ENCODE measurements around the gene DOCK1.

The DOCK1 gene

GRCh38 chr10:126977216-126977615, 72.0 kb downstream of the DOCK1 start:
- Histone ChIP-seq H3K27ac (no peak overlapping the region), H3K9ac (no peak overlapping the region), H2AFZ (ENCODE audit: low read depth) (no peak overlapping the region), H4K20me1 (ENCODE audit: insufficient read depth) (no peaks in the 10 kb centered on the region), H3K36me3 (ENCODE audit: insufficient read depth) (no peaks in the 10 kb centered on the region), H3K4me3 (IDR thresholded peaks at IDR 0.05; ENCODE audit: insufficient read depth, low read depth, low read length) (no peak overlapping the region), H3K79me2 (ENCODE audit: insufficient read depth, low read depth) (no peaks in the 10 kb centered on the region), H3K27me3 (ENCODE audit: insufficient read depth, low read depth) (no peaks in the 10 kb centered on the region), H3K4me2 (no peak overlapping the region), H3K4me1 (ENCODE audit: low read depth, poor library complexity, severe bottlenecking) (no peaks in the 10 kb centered on the region)
- no peak for TF ChIP-seq CTCF (conservative IDR thresholded peaks at IDR 0.05; ENCODE audit: low read depth, low read length)

GRCh38 chr10:126979311-126979710, 74.1 kb downstream of the DOCK1 start:
- Histone ChIP-seq H3K4me3 (IDR thresholded peaks at IDR 0.05; ENCODE audit: insufficient read depth, low read depth, low read length) (no peak overlapping the region), H3K4me2 (no peak overlapping the region), H2AFZ (ENCODE audit: low read depth) (no peak overlapping the region), H4K20me1 (ENCODE audit: insufficient read depth) (no peaks in the 10 kb centered on the region), H3K79me2 (ENCODE audit: insufficient read depth, low read depth) (no peaks in the 10 kb centered on the region), H3K9ac (no peak overlapping the region), H3K36me3 (ENCODE audit: insufficient read depth) (no peaks in the 10 kb centered on the region), H3K4me1 (ENCODE audit: low read depth, poor library complexity, severe bottlenecking) (no peaks in the 10 kb centered on the region), H3K27ac (no peak overlapping the region), H3K27me3 (ENCODE audit: insufficient read depth, low read depth) (no peaks in the 10 kb centered on the region)
- TF ChIP-seq CTCF (conservative IDR thresholded peaks at IDR 0.05; ENCODE audit: low read depth, low read length) = no peak

- Histone ChIP-seq H4K20me1 (ENCODE audit: insufficient read depth) (no peaks in the 10 kb centered on the region), H3K36me3 (ENCODE audit: insufficient read depth) (no peaks in the 10 kb centered on the region), H3K4me3 (IDR thresholded peaks at IDR 0.05; ENCODE audit: insufficient read depth, low read depth, low read length) (no peak overlapping the region), H3K4me2 (no peak overlapping the region), H3K9ac (no peak overlapping the region), H3K4me1 (ENCODE audit: low read depth, poor library complexity, severe bottlenecking) (no peaks in the 10 kb centered on the region), H3K27me3 (ENCODE audit: insufficient read depth, low read depth) (no peaks in the 10 kb centered on the region), H2AFZ (ENCODE audit: low read depth) (no peak overlapping the region), H3K27ac (no peak overlapping the region), H3K79me2 (ENCODE audit: insufficient read depth, low read depth) (no peaks in the 10 kb centered on the region)
- no peak for TF ChIP-seq CTCF (conservative IDR thresholded peaks at IDR 0.05; ENCODE audit: low read depth, low read length)
Measured at GRCh38 chr10:126993208-126993607, 88.0 kb downstream of the DOCK1 start.

- Histone ChIP-seq H3K9ac (no peak overlapping the region), H3K27ac (no peak overlapping the region), H3K79me2 (ENCODE audit: insufficient read depth, low read depth) (no peaks in the 10 kb centered on the region), H3K4me3 (IDR thresholded peaks at IDR 0.05; ENCODE audit: insufficient read depth, low read depth, low read length) (no peak overlapping the region), H3K36me3 (ENCODE audit: insufficient read depth) (no peaks in the 10 kb centered on the region), H3K4me2 (no peak overlapping the region), H2AFZ (ENCODE audit: low read depth) (no peak overlapping the region), H3K4me1 (ENCODE audit: low read depth, poor library complexity, severe bottlenecking) (no peaks in the 10 kb centered on the region), H4K20me1 (ENCODE audit: insufficient read depth) (no peaks in the 10 kb centered on the region), H3K27me3 (ENCODE audit: insufficient read depth, low read depth) (no peaks in the 10 kb centered on the region)
- TF ChIP-seq CTCF (conservative IDR thresholded peaks at IDR 0.05; ENCODE audit: low read depth, low read length) = no peak
Measured at GRCh38 chr10:126997801-126998590, 92.8 kb downstream of the DOCK1 start.

All from KMS-11 (cell line).